HepG2 (cell line): ENCODE measurements around the gene TRIM67. TPM values are rescaled to one million over a fixed set of nuclear protein-coding genes. Genes with fewer than 3 reads are reported as not detected.

ENCODE experiments used
- CBX5 ChIP-seq: sonication (generic); formaldehyde crosslinking; IDR thresholded peaks from 2 replicates; pipeline ENCODE4 v1.4.0; 2020; ENCODE audit warnings: missing genetic modification reagents, borderline replicate concordance
- CEBPZ ChIP-seq: IDR thresholded peaks from 2 replicates; pipeline ENCODE4 v1.6.1; 2012; ENCODE audit warnings: low read length, improper control_type of control experiment
- CENPT ChIP-seq: sonication (generic); formaldehyde crosslinking; IDR thresholded peaks from 2 replicates; pipeline ENCODE4 v1.8.0; 2022; ENCODE audit warnings: low read depth, mild to moderate bottlenecking, moderate library complexity, missing genetic modification reagents
- ETV5 ChIP-seq: IDR thresholded peaks from 2 replicates; pipeline ENCODE4 v1.6.1; 2018; ENCODE audit warnings: missing biosample characterization, missing genetic modification reagents, inconsistent platforms, borderline replicate concordance
- FOXK1 ChIP-seq: sonication (generic); formaldehyde crosslinking; IDR thresholded peaks from 2 replicates; pipeline ENCODE4 v1.4.0; 2020; ENCODE audit warnings: low read depth, missing genetic modification reagents, borderline replicate concordance
- KDM5B ChIP-seq: sonication (generic); formaldehyde crosslinking; IDR thresholded peaks from 2 replicates; pipeline ENCODE4 v1.4.0; 2020; ENCODE audit warnings: missing genetic modification reagents, mild to moderate bottlenecking, borderline replicate concordance
- MAZ ChIP-seq, 2 experiments: sonication (generic) in 1 of 2; formaldehyde crosslinking in 1 of 2; IDR thresholded peaks; 2 replicates each; pipeline versions ENCODE4 v1.5.0 to v1.6.1; 2012 to 2020; ENCODE audit warnings: low read depth in 2 of 2, mild to moderate bottlenecking in 2 of 2, borderline replicate concordance in 1 of 2, improper control_type of control experiment in 1 of 2, low read length in 1 of 2, missing genetic modification reagents in 1 of 2, moderate library complexity in 1 of 2
- MIER3 ChIP-seq: IDR thresholded peaks from 2 replicates; pipeline ENCODE4 v1.6.1; 2016; ENCODE audit warnings: missing compliant biosample characterization, borderline replicate concordance
- MTA3 ChIP-seq: sonication (generic); formaldehyde crosslinking; IDR thresholded peaks from 2 replicates; pipeline ENCODE4 v1.4.0; 2020; ENCODE audit warnings: missing genetic modification reagents
- MTF2 ChIP-seq: sonication (generic); formaldehyde crosslinking; IDR thresholded peaks from 2 replicates; pipeline ENCODE4 v1.5.0; 2020; ENCODE audit warnings: missing genetic modification reagents, borderline replicate concordance
- NAIF1 ChIP-seq: sonication (generic); formaldehyde crosslinking; IDR thresholded peaks from 2 replicates; pipeline ENCODE4 v1.5.0; 2020; ENCODE audit warnings: mild to moderate bottlenecking, missing genetic modification reagents, borderline replicate concordance
- NCOA2 ChIP-seq: sonication (generic); formaldehyde crosslinking; IDR thresholded peaks from 2 replicates; pipeline ENCODE4 v1.8.0; 2022; ENCODE audit warnings: inconsistent platforms
- NFE2L2 ChIP-seq: fragments of 150-350 bp; IDR thresholded peaks from 2 replicates; pipeline ENCODE4 v1.6.1; 2014; ENCODE audit warnings: low read length
- RFX1 ChIP-seq: fragments of 450-650 bp; IDR thresholded peaks from 2 replicates; pipeline ENCODE4 v1.6.1; 2017
- SMAD9 ChIP-seq: sonication (generic); formaldehyde crosslinking; IDR thresholded peaks from 2 replicates; pipeline ENCODE4 v1.5.1; 2020; ENCODE audit warnings: mild to moderate bottlenecking, missing genetic modification reagents
- SOX5 ChIP-seq: IDR thresholded peaks from 2 replicates; pipeline ENCODE4 v1.6.1; 2016; ENCODE audit warnings: borderline replicate concordance
- TCF12 ChIP-seq, 2 experiments: fragments of 450-650 bp in 1 of 2; sonication (generic) in 1 of 2; formaldehyde crosslinking in 1 of 2; IDR thresholded peaks; 2 replicates each; pipeline versions ENCODE4 v1.6.1 to v1.8.0; 2017 to 2022; ENCODE audit warnings: antibody characterized with exemption in 1 of 2, mild to moderate bottlenecking in 1 of 2, missing genetic modification reagents in 1 of 2, moderate library complexity in 1 of 2
- ZKSCAN1 ChIP-seq: fragments of 150-350 bp; IDR thresholded peaks from 2 replicates; pipeline ENCODE4 v1.6.1; 2014; ENCODE audit warnings: low read length
- ZNF33A ChIP-seq: sonication (generic); formaldehyde crosslinking; IDR thresholded peaks from 2 replicates; pipeline ENCODE4 v1.5.1; 2020; ENCODE audit warnings: missing genetic modification reagents, mild to moderate bottlenecking, moderate library complexity, borderline replicate concordance
- ZNF451 ChIP-seq: sonication (generic); formaldehyde crosslinking; IDR thresholded peaks from 2 replicates; pipeline ENCODE4 v1.5.0; 2020; ENCODE audit warnings: mild to moderate bottlenecking, missing genetic modification reagents
- ZNF598 ChIP-seq: sonication (generic); formaldehyde crosslinking; IDR thresholded peaks from 2 replicates; pipeline ENCODE4 v1.5.1; 2020; ENCODE audit warnings: mild to moderate bottlenecking, missing genetic modification reagents, borderline replicate concordance
- ZNF607 ChIP-seq: sonication (generic); formaldehyde crosslinking; IDR thresholded peaks from 2 replicates; pipeline ENCODE4 v1.5.1; 2020; ENCODE audit warnings: missing genetic modification reagents, mild to moderate bottlenecking, borderline replicate concordance
- ZNF775 ChIP-seq: sonication (generic); formaldehyde crosslinking; IDR thresholded peaks from 2 replicates; pipeline ENCODE4 v1.4.0; 2020; ENCODE audit warnings: missing genetic modification reagents, mild to moderate bottlenecking, moderate library complexity, borderline replicate concordance
- ZNF790 ChIP-seq: sonication (generic); formaldehyde crosslinking; IDR thresholded peaks from 2 replicates; pipeline ENCODE4 v1.8.0; 2022; ENCODE audit warnings: missing genetic modification reagents, mild to moderate bottlenecking, borderline replicate concordance
- ZSCAN20 ChIP-seq: sonication (generic); formaldehyde crosslinking; IDR thresholded peaks from 2 replicates; pipeline ENCODE4 v1.4.0; 2020; ENCODE audit warnings: missing genetic modification reagents, mild to moderate bottlenecking, borderline replicate concordance
- polyA plus RNA-seq, 8 experiments: library from polyadenylated mRNA; depleted of rRNA in 3 of 8; stranded (reverse) in 7 of 8; unstranded in 1 of 8; fragments of >200 nt; fragmentation: Illumina TruSeq in 4 of 8; extraction: Trizol in 4 of 8; gene quantifications; 2 replicates each; pipeline versions ENCODE4 v1.2.1 to v1.2.3, GENCODE V29; 2011 to 2016; ENCODE audit warnings: low read depth in 4 of 8, missing spikeins in 1 of 8, mixed read lengths in 1 of 8; ENCODE audit not compliant: insufficient read depth in 1 of 8
- total RNA-seq, 5 experiments: library from RNA; depleted of rRNA; stranded (reverse); fragments of >200 nt; fragmentation: Illumina TruSeq; extraction: Trizol; gene quantifications; 2 replicates each; pipeline ENCODE4 v1.2.3, GENCODE V29; 2016; ENCODE audit warnings: low read depth in 1 of 5
- TF ChIP-seq, protein P1 (sequence below): IDR thresholded peaks from 2 replicates; pipeline ENCODE4 v1.6.1; 2016
- TF ChIP-seq, protein P2 (sequence below): sonication (generic); formaldehyde crosslinking; IDR thresholded peaks from 2 replicates; pipeline ENCODE4 v1.8.0; 2022; ENCODE audit warnings: mild to moderate bottlenecking, missing genetic modification reagents, borderline replicate concordance

The TRIM67 gene
- total and polyA plus RNA-seq, 2 of the 13 experiments (the other 11 are each of a cell fraction or from before 2014, with no cell fraction given) = not detected

DNA sequence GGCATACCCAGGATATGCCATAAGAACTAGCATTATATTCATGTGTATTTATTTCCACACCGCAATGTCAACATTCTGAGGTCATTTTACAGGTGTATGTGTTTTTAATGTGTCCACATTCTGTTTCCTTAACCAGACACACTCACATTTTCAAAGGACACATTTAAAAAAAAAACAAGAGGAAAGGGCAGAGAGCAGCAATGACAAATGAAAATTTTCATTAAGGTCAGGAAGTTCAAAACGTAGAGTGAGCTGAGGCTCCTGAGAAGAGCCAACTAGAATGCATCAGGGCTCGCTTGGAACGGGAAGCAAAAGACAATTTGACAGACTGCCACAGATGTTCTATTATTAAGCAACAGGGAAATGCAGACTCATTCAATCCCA is 74.3 kb downstream of the TRIM67 start (continued):
- TF ChIP-seq ZNF775 (no peak), MIER3 (CRISPR knock-in tag) (no peak), CENPT (CRISPR knock-in tag) (no peak), CBX5 (CRISPR knock-in tag) (no peak), MAZ (IDR thresholded peaks at IDR 0.05; ENCODE audit: borderline replicate concordance, low read depth, low read length) (no peak), MAZ (CRISPR knock-in tag; IDR thresholded peaks at IDR 0.05; ENCODE audit: low read depth) (no peak), SMAD9 (CRISPR knock-in tag) (no peak), ZNF33A (no peak), ZSCAN20 (CRISPR knock-in tag) (no peak), MTF2 (CRISPR knock-in tag) (no peak), ZNF607 (CRISPR knock-in tag) (no peak), ETV5 (CRISPR knock-in tag) (peak; percentile 33; the same call in 1 of the 2 replicates), ZKSCAN1 (no peak), MTA3 (CRISPR knock-in tag) (no peak), ZNF598 (CRISPR knock-in tag) (no peak), FOXK1 (CRISPR knock-in tag) (no peak), NCOA2 (peak; percentile 70), ZNF451 (CRISPR knock-in tag) (no peak), CEBPZ (no peak), KDM5B (CRISPR knock-in tag) (no peak), TCF12 (IDR thresholded peaks at IDR 0.05) (no peak), TCF12 (CRISPR knock-in tag; IDR thresholded peaks at IDR 0.05) (no peak), ZNF790 (no peak), NAIF1 (CRISPR knock-in tag) (no peak), SOX5 (CRISPR knock-in tag) (peak; percentile 79), RFX1 (no peak), NFE2L2 (0 out of 2 replicates have a peak, but pooled peaks have one; percentile 21)
- TF ChIP-seq, protein P1, sequence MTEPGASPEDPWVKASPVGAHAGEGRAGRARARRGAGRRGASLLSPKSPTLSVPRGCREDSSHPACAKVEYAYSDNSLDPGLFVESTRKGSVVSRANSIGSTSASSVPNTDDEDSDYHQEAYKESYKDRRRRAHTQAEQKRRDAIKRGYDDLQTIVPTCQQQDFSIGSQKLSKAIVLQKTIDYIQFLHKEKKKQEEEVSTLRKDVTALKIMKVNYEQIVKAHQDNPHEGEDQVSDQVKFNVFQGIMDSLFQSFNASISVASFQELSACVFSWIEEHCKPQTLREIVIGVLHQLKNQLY (CRISPR knock-in tag) = no peak
- TF ChIP-seq, protein P2, sequence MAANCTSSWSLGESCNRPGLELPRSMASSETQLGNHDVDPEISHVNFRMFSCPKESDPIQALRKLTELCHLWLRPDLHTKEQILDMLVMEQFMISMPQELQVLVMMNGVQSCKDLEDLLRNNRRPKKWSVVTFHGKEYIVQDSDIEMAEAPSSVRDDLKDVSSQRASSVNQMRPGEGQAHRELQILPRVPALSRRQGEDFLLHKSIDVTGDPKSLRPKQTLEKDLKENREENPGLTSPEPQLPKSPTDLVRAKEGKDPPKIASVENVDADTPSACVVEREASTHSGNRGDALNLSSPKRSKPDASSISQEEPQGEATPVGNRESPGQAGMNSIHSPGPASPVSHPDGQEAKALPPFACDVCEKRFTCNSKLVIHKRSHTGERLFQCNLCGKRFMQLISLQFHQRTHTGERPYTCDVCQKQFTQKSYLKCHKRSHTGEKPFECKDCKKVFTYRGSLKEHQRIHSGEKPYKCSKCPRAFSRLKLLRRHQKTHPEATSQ (CRISPR knock-in tag) = no peak
